ENCODE results near the gene SELENOM.

Gene SELENOM

DNA sequence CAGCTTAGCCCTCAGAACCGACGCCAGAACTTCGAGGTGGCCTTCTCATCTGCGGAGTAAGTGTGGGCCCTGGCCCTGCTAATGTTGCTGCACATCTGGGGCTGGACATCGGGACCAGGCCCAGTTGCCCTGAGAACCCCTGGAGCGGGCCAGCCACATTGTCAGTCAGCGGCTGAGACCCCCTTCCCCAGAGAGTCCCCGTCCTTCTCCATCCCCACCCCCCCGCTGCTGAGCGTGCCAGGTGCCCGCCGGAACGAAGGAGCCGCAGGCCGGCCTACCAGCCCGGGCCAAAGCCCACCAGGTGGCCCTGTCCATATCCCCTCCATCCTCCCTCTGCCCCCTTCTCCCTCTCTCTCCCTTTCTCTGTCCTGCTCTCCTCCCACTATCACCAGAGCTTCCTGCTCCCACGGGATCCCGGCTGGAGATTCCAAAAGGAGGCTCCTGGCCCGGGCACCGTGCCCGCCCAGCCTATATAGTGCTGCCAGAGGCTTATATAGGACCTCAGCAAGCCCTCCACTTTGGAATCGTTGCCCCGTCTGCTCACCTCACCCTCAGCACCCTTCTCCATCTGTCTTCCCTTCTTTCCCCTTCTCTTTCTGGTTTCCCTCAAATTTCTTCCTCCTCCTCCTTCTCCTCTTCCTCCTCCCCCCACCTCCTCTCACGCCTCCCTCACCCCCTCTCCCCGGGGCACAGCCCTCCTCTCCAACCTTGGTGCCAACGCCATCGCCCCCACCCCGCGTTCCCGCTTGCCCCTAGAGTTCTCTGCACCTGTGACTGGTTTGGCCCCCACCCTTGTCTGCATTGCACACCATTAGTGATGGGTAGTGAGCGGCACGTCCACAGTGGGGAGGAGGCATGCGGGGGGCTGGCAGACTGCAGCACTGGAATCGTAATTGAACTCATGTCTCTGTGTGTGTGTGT lies 7.3 kb downstream of the SELENOM start:
- TF ChIP-seq, protein P1, sequence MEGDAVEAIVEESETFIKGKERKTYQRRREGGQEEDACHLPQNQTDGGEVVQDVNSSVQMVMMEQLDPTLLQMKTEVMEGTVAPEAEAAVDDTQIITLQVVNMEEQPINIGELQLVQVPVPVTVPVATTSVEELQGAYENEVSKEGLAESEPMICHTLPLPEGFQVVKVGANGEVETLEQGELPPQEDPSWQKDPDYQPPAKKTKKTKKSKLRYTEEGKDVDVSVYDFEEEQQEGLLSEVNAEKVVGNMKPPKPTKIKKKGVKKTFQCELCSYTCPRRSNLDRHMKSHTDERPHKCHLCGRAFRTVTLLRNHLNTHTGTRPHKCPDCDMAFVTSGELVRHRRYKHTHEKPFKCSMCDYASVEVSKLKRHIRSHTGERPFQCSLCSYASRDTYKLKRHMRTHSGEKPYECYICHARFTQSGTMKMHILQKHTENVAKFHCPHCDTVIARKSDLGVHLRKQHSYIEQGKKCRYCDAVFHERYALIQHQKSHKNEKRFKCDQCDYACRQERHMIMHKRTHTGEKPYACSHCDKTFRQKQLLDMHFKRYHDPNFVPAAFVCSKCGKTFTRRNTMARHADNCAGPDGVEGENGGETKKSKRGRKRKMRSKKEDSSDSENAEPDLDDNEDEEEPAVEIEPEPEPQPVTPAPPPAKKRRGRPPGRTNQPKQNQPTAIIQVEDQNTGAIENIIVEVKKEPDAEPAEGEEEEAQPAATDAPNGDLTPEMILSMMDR (IDR thresholded peaks at IDR 0.05) = no peak

DNA sequence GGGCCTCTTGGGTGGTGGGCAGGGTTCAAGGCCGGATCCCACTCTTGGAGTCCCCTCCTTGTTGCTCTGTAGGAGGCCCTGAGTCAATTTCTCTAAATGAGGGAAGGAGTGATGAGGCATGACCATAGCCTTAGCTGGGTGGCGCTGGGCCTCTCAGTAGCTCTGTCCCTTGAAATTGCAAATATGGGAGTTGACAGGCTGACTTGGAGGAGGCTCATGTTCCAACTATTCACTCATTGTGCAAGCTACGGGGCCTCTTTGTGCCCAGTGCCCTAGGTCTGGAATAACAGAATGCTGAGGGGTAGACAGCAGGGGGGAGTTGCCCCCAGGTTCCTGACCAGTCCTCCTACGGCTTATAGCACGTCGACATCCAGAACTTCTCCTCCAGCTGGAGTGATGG lies 8.0 kb downstream of the SELENOM start:
- TF ChIP-seq, protein P1 (IDR thresholded peaks at IDR 0.05) = no peak

GRCh38 chr22:31098632-31099110 lies 8.7 kb downstream of the SELENOM start:
- TF ChIP-seq, protein P1 (IDR thresholded peaks at IDR 0.05) = no peak

DNA sequence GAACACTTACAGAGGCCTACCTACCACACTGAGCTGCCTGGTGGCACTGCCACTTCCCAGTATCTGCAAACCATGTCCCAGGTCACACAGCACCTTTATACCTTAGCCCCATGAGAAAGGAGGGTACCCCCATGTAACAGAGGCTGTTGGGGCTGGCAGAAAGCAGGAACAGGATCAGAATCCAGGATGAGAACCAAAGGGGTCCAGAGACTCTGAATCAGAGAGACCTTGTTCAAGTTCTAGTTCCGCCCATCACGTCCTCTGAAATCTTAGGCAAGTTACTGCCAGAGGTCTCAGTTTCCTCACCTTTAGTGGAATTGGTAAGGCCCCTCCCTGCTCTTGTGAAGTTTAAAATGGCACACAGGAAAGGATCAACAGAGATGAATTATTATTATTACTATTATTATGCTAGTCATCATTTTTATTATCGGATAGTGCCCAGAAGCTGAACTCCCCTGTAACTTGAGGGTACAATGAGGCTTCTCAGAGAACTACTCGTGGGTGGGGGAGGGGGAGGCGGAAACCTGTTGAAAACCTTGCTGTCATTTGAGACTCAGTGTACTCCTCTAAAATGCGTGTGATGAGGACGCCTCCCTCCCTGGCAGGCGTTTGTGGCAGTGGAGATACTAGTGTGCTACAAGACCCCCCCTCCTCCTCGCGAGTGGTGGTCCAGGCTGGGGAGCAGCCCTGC lies 9.3 kb downstream of the SELENOM start:
- TF ChIP-seq, protein P1 (IDR thresholded peaks at IDR 0.05) = no peak

- TF ChIP-seq, protein P1 (IDR thresholded peaks at IDR 0.05) = no peak
Observed at GRCh38 chr22:31096657-31097279, 10.6 kb downstream of the SELENOM start.

DNA sequence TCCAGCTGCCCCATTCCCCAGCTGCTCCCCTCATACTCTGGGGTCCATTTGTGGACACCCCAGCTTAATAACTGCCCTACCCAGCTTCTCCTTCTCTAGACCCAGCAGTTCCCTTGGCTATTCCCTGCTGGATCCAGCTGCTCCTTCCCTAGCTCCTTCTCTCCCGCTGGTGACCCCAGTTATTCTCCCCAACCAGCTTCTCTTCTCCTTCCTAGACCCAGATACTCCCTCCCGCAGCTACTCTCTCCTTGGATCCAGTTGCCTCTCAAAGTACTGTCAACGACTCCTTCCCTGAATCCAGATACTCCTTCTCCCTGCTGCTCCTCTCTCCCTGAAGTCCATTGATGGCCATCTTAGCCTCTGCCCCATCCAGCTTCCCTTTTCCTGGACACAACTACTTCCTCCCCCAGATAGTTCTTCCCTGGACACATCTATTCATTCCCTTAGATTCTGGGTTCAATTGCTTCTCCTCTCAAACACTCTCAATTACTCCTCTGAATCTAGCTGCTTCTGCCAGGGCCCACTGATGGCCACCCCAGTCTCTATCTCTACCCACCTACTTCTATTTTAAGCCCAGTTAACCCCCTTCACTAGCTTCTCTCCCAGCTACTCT lies 11.6 kb downstream of the SELENOM start:
- TF ChIP-seq, protein P1 (IDR thresholded peaks at IDR 0.05) = no peak

DNA sequence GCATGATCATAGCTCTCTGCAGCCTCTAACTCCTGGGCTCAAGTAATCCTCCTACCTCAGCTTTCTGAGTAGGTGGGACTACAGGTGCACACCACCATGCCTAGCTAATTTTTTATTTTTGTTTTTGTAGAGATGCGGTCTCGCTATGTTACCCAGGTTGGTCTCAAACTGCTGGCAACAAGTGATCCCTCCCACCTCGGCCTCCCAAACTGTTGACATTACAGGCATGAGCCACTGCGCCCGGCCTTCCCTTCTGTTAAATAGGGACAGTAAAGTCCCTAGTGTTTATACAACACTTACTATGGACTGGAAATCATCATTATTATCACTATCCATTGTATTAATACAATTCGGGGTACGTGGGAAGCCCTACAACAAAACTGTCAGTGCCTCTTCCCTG lies 12.6 kb downstream of the SELENOM start:
- TF ChIP-seq, protein P1 (IDR thresholded peaks at IDR 0.05) = no peak
